Glomerular endothelial cell (primary cell): ENCODE data around the gene ARMC9. TPM values are rescaled to one million over a fixed set of nuclear protein-coding genes. Genes with fewer than 3 reads are reported as not detected.
"Not testable (repeated sequence)": the region's sequence is repeated elsewhere in the genome, so short reads cannot be mapped to it uniquely, and the experiment has no call there.

Experiments used
- DNase-seq: peaks from one replicate; pipeline ENCODE4 v3.0.0-alpha.2; 2011; ENCODE audit warnings: low read depth, low spot score; ENCODE audit errors: extremely low read depth
- total RNA-seq: library from RNA; depleted of rRNA; stranded (reverse); fragments of >200 nt; gene quantifications from 2 replicates; pipeline ENCODE4 v1.2.3, GENCODE V29; 2015

ARMC9 gene, protein sequence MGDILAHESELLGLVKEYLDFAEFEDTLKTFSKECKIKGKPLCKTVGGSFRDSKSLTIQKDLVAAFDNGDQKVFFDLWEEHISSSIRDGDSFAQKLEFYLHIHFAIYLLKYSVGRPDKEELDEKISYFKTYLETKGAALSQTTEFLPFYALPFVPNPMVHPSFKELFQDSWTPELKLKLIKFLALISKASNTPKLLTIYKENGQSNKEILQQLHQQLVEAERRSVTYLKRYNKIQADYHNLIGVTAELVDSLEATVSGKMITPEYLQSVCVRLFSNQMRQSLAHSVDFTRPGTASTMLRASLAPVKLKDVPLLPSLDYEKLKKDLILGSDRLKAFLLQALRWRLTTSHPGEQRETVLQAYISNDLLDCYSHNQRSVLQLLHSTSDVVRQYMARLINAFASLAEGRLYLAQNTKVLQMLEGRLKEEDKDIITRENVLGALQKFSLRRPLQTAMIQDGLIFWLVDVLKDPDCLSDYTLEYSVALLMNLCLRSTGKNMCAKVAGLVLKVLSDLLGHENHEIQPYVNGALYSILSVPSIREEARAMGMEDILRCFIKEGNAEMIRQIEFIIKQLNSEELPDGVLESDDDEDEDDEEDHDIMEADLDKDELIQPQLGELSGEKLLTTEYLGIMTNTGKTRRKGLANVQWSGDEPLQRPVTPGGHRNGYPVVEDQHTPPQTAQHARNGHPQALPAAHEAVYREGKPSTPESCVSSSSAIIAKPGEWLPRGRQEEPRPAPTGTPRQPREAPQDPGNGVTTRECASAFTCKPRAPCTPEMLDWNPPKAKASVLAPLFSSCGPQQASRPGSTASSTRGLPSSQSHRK
- total RNA-seq = 21.3 and 44.2 TPM in 2 replicates

DNA sequence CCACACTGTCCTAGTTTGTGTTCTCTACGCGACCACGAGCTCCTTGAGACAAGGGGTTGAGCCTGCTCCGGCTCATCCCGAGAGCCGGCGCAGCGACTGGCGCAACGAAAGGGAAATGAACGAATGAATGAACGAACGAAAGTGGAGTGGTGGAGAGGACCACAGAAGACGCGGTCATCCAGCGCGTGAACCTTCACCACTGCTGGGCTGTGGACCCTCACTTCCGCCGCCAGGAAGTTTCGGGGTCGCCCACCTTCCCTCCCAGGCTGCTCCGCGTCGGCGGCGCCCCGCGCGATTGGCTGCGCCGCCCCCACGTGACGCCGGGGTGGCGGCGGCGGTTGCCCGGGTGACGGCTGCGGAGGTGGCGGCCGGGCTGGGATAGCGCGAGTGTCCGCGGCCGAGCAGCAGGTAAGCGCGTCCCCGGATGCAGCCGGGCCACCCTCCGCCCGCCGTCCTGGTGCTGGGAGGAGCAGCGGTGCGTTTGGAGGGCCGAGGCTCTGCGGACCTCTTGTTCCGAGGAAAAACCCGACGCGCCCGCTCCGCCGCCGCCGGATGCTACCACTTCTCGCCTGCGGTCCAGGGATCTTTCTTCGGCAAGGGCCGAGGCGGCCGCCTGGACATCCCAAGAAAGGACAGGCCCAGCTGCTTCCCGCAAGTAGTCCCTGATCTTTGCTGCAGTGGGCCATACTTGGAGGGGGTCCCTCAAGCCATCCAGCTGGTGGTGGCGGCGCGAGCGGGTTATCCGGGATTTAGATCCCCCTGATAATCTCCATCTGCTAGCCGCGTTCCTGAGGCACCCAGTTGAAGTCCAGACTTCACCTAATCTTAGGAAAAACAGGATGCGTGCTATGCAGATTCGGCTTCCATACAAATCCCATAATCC, at the start of gene ARMC9:
ARMC9 (plus strand) TSS at position 341 of the 883 bp plus-strand sequence. CDS start 7,608 bp downstream, outside the sequence.
- DNase-seq = no peak

DNA sequence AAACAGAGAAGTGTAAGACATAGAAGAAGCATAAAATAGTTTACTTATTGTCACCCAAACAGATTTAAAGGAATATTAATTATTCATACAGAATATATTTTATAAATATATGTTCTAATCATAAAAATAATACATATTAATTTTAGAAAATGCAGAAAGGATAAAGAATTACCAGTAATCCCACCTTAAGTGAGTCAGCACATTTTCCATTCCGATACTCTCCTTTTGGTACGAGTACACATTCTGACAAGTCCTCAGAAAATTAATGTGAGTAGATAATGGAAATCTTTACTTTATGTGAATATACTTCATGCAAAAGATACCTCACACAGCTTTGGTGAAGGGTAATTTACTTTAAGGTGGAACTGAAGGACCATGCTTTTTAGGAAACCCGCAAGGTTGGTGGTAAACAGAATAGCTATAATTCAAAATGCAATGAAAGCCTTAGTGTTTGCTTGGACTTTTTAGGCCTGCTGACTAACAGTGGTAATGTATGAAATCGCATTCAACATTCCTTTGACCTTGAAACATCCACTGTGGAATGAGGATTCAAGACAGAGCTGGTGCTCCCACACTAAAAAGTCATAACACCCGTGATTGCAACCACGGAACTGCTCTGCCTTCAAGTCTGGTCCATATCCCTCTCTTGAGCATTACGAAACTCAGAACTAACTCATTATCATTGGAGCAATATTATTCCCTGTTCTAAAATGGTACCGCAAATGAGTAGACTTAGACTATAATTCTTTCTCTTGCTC, 45.5 kb upstream of the ARMC9 start:
- DNase-seq = no peak

DNA sequence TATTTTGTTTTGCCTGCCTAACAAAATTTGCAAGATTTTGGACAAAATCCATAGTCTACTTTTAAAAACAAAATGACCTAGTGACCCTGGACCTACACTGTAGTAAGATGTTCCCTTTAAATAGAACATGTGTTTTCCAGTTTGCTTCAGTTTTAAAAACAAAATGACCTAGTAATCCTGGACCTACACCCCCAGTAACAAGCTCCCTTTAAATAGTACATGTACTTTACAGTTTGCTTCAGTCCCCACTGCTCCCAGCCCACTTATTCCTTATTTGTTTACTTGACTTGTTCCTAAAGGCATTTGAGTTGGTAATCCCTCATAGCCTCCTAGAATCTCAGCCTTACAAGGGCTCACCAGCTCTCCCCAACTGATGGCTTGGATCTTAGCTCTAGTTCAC, 39.1 kb upstream of the ARMC9 start:
- no peak for DNase-seq

DNA sequence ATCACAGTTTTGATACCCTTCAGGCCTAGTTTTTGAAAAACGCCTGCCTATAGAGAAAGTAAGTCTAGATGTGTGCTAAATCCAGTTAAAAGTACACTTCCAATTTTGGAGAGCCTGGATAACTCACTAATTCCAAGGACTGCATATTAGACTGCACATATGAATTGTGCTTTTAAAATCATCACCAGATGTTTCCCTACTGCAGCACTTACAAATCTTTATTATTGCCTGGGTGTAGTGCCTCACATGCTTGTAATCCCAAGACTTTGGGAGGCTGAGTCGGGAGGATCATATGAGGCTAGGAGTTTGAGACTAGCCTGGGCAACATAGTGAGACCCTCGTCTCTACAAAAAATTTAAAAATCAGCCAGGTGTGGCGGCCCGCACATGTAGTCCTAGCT, 37.7 kb upstream of the ARMC9 start:
- no peak for DNase-seq

DNA sequence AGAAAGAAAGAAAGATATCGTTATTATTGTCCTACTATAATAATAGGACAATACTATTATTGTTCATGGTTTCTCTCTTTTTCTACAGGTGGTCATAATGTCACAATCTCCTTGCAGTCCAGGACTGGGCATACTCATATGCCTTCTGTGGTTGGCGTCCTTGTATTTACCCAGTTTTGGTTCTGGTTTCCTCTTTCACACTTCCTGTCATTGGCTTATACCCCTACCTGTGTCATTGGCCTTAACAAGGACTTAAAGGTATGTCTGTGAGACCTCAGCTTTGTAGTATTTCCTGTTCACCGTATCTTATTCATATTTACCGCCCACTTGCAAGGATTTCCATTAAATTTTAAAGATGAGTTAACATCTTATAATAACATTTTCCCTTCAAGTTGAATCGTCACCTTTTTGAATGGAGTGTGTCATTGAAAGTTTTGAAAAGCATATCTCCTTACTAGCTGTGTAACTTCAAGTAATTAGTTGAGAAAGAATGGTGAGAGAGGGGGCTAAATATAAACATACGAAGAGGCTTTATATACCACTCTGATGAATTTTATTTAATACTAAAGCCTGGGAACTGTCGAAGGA, 37.1 kb upstream of the ARMC9 start:
- DNase-seq = no peak

DNA sequence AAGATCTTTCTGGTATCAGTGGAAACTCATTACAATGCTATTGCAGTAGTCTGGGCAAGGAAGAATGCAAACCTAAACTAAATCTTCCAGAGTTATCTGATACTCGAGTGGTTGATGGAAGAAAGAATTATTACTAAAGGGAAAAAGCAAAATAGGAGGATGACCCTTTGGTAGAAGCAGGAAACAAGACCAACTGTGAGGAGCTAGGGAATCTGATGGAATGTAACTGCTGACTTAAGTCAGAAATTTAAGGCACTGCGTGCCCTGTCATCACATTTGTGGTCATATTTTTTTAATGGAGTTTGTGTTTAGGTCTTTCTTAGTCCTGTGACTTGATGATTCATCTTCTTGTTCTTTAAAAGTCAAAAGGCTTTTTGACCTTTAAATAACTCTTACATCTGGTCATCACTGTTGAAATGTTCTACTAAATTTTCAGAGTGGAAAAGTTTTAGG, 36.5 kb upstream of the ARMC9 start:
- DNase-seq = no peak

DNA sequence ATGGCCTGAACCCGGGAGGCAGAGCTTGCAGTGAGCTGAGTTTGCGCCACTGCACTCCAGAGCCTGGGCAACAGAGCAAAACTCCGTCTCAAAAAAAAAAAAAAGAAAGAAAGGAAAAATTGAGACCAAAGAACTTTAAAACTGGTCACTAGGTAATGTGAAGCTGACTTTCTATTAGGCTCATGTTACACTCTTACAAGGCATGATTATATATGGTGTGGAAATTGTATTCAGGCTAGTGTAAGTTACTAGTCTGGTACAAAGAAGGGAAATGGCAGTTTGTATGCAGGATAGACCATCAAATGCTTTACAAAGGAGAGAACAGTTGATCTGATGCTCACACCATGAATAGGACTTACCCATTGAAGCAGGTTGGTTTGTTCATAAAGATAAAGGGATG, 35.4 kb upstream of the ARMC9 start:
- no peak for DNase-seq

DNA sequence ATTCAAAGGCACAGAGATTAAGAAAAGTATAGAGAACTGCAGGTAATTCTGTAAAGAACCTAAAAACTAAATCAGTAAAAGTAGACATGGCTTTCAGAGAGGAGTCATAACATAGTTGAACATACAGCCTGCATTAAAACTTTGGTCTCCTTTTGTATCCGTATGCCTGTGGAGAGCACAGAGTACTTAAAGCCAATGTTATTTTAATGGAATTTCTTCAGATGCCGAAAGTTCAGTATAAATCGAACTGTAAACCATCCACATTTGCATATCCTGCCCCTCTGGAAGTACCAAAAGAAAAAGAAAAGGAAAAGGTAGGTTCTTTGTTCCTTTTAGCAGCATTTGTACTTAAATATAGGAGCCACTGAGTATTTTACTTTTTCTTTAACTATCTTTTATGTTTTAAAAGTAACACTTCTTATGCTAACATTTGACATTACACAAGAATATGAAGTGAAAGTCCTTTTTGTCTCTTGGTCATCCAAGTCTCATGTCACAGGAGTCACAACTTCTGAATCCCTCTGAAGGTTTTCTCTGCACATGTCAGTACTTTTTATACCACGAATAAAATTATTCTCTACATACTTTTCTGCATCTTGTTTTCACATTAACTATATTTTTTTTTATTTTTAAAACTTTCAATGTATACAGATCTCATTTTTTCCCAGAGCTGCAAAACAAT, 34.9 kb upstream of the ARMC9 start:
- DNase-seq = no peak

DNA sequence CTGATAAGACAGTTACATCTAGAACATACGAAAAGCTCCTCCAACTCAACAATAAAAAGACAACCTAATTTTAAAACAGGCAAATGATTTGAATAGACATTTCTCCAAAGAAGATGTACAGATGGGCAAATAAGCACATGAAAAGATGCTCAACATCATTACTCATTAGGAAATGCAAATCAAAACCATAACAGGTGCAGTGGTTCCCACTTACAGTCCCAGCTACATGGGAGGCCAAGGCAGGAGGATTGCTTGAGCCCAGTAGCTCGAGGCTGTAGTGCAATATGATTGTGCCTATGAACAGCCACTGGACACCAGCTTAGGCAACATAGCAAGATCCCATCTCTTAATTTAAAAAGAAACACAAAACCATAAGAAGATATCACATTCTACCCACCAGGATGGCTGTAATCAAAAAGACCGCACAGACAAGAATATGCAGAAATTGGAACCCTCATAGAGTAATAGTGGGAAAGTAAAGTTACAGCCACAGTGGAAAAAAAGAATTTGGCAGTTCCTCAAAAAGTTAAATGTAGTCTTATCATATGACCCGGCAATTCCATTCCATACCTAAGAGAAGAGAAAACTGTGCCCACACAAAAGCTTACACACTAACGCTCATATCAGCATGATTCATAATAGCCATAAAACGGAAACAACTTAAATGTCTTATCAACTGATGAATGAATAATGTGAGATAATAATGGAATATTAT, 30.5 kb upstream of the ARMC9 start:
- DNase-seq = no peak

DNA sequence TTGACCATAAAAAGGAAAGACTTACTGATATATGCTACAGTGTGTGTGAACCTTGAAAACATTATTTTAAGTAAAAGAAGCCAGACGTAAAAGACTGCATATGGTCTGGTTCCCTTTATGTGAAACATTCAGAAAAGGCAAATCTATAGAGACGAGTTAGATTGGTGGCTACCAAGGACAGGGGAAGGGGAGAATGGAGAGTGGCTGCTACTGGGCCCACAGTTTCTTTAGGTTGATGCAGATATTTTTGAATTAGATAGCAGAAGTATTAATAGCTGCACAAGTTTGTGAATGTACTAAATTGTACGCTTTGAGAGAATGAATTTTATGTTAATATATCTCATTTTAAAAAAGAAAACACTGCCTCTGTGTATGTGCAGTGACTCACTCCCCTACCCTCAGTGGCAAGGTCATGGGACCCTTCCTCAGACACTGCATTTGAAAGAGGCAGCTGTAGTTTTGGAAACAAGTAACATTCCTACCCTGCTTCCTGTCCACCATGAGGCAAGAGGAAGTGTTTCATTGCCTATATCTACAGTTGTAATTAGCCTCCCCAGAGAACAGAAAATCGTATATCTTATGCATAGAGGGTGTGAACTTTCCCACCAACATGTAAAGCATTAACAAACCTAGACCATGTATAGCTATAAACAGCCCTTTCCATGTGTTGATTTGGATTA, 29.8 kb upstream of the ARMC9 start:
- no peak for DNase-seq

DNA sequence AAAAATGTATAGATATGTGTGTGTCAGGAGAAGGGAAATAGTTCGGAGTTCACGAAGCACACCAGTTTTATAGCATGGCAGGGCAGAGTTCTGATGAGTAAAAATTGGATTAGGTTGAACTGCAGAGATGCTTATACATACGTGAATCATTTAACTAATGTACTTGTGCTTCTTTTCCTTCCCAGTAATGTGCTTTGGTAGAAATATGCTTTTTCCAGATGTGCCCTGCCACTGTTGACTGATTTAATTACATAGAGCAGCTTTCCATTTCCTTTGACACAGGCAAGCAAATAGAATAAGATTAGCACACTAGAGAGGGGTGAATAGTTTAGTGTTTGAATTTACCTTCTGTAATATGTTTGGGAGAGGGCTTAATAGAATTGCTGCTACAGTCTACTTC, 28.9 kb upstream of the ARMC9 start:
- no peak for DNase-seq

DNA sequence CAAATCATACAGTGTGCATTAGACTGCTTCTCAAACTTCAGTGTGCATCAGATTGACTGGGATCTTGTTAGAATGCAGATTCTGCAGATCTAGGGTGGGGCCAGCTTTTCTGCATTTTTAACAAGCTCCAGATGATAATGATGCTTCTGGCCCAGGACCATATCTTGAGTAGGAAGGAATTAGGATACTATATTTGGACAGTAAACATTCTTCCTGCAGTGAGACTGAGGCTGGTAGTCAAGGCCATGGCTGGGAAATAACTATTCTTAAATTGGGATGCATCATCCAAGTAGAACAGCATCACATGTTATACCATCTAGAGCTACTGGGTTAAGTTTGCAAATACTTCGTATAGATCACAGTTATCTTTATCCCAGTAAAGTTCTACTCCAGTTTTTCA, 28.4 kb upstream of the ARMC9 start:
- no peak for DNase-seq

DNA sequence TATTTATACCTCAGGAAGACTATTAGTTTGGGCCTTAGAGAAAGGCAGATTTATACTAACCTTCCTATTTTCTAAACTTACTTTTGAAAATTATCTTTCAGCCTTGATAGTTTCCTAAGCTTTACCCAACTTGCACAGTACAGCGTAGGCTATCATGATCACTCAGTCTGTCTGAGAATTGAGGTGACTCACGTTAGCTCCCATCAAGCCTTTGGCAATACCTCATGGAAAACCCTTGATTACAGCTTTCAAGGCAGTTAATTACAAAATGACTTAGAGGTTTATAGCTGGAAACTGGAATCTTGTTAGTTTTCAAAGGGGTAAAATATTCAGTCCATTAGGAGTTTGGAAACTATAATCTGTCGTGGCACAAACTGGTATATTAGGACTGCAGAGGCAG, 26.4 kb upstream of the ARMC9 start:
- no peak for DNase-seq

DNA sequence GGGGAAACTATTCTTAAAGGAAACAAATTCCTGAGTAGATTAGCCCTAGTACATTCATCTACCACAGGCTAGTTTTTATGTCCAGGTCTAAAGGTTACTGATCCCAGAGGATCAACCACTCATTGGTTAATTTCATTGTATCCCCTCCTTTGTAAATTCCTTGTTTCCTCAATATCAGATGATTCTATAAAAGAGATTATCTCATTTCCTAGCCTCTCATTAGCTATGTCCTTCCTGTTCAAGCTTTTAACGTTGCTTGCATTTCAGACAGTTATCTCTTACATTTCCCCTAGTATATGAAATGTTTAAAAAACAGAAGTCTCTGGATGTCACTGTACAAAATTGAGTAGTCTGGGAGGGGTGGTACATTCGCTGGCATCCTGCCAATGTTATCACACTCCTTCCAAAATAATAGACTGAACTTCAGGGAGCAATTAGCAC, 24.2 kb upstream of the ARMC9 start:
- DNase-seq = no peak

DNA sequence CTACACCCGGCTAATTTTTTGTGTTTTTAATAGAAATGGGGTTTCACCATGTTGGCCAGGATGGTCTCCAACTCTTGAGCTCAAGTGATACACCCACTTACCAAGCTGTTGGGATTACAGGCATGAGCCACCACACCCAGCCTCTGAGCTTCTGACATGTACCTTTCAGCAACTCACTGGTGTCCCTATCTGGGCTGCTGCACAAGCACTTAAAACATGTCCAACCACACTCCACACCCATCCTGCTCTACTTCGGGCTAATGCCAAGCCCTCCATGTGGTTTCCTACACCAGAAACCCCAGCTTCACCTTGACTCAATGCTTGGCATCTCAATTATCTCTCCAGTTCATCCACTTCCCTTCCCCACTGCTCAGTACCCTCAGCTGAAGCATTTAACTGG, 22.4 kb upstream of the ARMC9 start:
- DNase-seq = no peak

DNA sequence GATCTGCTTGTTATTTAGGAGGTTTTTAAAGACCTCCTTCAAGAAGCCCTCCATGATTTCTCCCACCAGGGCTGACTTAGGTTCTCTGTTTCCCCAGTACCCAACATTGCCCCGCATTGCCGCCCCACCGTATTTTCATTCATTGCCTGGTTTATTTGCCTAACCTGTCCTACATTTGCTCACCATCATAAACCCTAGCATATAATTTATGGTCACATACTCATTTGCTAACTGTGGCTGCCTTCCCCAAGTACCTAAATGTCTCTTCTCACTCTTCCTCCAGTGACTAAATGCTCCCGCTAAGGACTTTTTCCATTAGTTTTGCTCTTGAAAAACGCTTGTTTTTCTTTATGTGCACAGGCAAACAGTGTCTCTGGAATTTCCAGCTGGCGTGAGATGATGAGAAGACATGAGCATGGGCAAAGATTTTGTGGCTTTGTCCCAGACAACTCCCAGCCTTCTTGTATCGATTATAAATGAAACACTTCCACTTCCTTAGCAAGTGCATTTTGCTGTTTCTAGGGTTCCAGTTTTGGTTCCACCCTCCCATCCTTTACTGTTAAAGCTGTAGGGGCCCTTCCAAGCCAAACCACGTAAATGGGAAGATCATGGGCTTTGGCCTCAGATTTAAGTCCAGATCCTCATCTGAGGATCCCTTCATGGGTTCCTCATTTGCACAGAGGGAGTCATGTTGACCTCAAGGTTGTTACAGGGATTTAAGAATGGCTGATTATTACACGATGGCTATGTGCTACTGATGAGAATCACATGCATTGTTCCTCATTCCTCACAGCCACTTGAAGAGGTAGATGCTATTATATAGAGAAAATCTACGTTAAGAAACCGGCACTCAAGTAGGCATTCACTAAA, 21.0 kb upstream of the ARMC9 start:
- no peak for DNase-seq

DNA sequence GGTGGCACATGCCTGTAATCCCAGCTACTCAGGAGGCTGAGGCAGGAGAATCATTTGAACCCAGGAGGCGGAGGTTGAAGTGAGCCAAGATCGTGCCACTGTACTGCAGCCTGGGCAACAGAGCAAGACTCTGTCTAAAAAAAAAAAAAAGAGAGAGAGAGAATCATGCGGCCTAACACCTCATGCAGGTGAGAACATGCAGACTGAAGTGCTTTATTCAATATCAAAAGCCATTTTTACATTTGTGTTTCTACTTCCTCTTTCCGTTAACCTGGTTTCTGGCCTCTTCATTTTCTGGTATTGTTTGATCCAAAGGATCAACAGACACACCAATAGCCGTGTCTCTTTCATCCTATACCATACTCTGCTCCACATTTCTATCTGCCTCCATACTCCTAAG, 19.6 kb upstream of the ARMC9 start:
- DNase-seq = not testable (repeated sequence)
